CD4-positive, alpha-beta memory T cell (primary cell): ENCODE results near the gene AK9. TPM values are rescaled to one million over a fixed set of nuclear protein-coding genes. Genes with fewer than 3 reads are reported as not detected.
"Not testable (repeated sequence)": the region's sequence is repeated elsewhere in the genome, so short reads cannot be mapped to it uniquely, and the experiment has no call there.

ENCODE experiments used
- CTCF ChIA-PET: fragments of 350-600 bp; sonication (Branson Sonifier 250); formaldehyde crosslinking; loops from one replicate; lab custom pipeline; 2021; ENCODE audit warnings: inconsistent platforms; ENCODE audit not compliant: partially characterized antibody; lab: Charles Lee
- POLR2A ChIA-PET: fragments of 350-600 bp; sonication (Branson Sonifier 250); formaldehyde crosslinking; loops from one replicate; lab custom pipeline; 2021; ENCODE audit not compliant: partially characterized antibody; lab: Charles Lee
- DNase-seq, 5 donors: peaks; one replicate each; pipeline versions ENCODE4 v3.0.0 to v3.0.0-alpha.2; 2020 to 2022; ENCODE audit warnings: mixed read lengths in 1 of 5
- H3K27ac ChIP-seq: one replicate; pipeline ENCODE4 v1.7.0; 2013; ENCODE audit warnings: low read depth, low read length
- H3K27me3 ChIP-seq: 2 replicates; pipeline ENCODE4 v1.7.0; 2013; ENCODE audit warnings: mild to moderate bottlenecking, low read length, moderate library complexity; ENCODE audit not compliant: insufficient read depth
- H3K36me3 ChIP-seq: 2 replicates; pipeline ENCODE4 v1.7.0; 2013; ENCODE audit warnings: mild to moderate bottlenecking, low read length, moderate library complexity; ENCODE audit not compliant: insufficient read depth
- H3K4me1 ChIP-seq: 2 replicates; pipeline ENCODE4 v1.7.0; 2013; ENCODE audit warnings: mild to moderate bottlenecking, low read length, moderate library complexity; ENCODE audit not compliant: insufficient read depth
- H3K4me3 ChIP-seq, 2 donors: one replicate each; pipeline ENCODE4 v1.7.0; 2013; ENCODE audit warnings: low read length in 2 of 2, mild to moderate bottlenecking in 1 of 2
- H3K9me3 ChIP-seq, 2 donors: one replicate each; pipeline ENCODE4 v1.7.0; 2013; ENCODE audit warnings: low read length in 2 of 2, control low read depth in 1 of 2; ENCODE audit not compliant: control insufficient read depth in 1 of 2
- H3K27ac Mint-ChIP-seq, 7 donors: one replicate each; pipeline ENCODE4 v1.8.0; 2020 to 2021; ENCODE audit warnings: mixed read lengths in 7 of 7, mild to moderate bottlenecking in 6 of 7, inconsistent platforms in 3 of 7, moderate library complexity in 3 of 7
- H3K27me3 Mint-ChIP-seq, 2 donors: one replicate each; pipeline ENCODE4 v1.8.0; 2020 to 2021; ENCODE audit warnings: mixed read lengths in 2 of 2
- H3K36me3 Mint-ChIP-seq, 2 donors: one replicate each; pipeline ENCODE4 v1.8.0; 2020 to 2021; ENCODE audit warnings: mixed read lengths in 2 of 2, inconsistent platforms in 1 of 2, mild to moderate bottlenecking in 1 of 2
- H3K4me1 Mint-ChIP-seq, 4 donors: one replicate each; pipeline ENCODE4 v1.8.0; 2020 to 2021; ENCODE audit warnings: mixed read lengths in 4 of 4, mild to moderate bottlenecking in 1 of 4
- H3K4me3 Mint-ChIP-seq, 8 donors: one replicate each; pipeline ENCODE4 v1.8.0; 2020 to 2021; ENCODE audit warnings: mixed read lengths in 8 of 8, mild to moderate bottlenecking in 7 of 8, moderate library complexity in 6 of 8, inconsistent platforms in 3 of 8
- H3K9me3 Mint-ChIP-seq, 8 donors: one replicate each; pipeline ENCODE4 v1.8.0; 2020 to 2021; ENCODE audit warnings: mixed read lengths in 8 of 8, mild to moderate bottlenecking in 5 of 8, inconsistent platforms in 3 of 8, moderate library complexity in 1 of 8
- intact Hi-C: fragments of 100-400 bp; cut with micrococcal nuclease; formaldehyde crosslinking; loops from one replicate; pipeline ENCODE4 v1.15.1; 2023
- polyA plus RNA-seq, 2 donors: library from polyadenylated mRNA; unstranded; fragments of 300-500 nt; fragmentation: Illumina TruSeq; gene quantifications; one replicate each; pipeline ENCODE4 v1.2.3, GENCODE V29; 2021
- total RNA-seq, 2 experiments: library from RNA; stranded (reverse); gene quantifications; one replicate each; pipeline ENCODE4 v1.2.3, GENCODE V29; 2021

The AK9 gene
- total and polyA plus RNA-seq, 4 experiments from 2014 or later: 5.1 to 18.4 (median 12.5) TPM

DNA sequence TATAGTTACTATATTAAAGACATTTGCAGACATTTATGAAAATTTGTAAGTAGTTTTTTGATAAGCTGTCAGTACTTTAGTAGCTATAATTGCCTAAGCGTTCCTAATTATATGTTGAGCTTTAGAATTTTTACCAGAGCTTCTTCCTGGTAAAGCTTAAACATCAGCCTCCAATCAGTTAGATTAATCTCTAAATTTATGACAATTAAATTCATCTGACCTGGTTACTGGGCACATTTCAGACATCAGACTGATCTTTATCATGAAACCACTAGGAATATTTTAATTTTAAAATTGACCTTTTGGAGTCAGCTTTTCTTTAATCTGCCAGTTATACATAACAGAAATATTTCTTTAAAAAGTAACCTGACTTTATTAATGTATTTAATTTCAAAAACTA, 23.6 kb upstream of the AK9 start:
- H3K4me3 Mint-ChIP-seq: no peak overlapping the region
- peaks cover 7 to 10% (median 9%) of the 10 kb centered on the region in 4 donors for H3K4me1 Mint-ChIP-seq
- peaks cover 0 to 5% (median 0%) of the 10 kb centered on the region in 8 donors for H3K9me3 Mint-ChIP-seq

DNA sequence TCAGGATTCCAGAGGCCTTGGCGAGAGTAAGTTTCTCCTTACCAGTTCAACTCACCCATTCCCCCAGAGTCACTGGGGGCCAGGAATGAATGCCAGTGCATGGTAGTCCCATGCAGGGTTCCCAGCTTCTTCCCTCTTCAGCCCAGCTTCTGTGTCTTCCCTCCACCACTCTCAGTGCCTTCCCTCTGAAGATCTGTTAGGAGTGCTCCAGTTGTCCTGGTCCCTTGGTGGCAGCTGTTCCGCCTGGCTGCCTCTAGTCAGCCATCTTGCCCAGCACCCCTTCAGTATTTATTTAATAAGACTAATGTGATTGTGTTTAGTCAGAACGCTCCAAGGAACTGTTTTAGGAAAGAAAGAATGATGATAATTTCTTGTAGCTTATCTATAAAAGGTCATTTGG, 23.2 kb upstream of the AK9 start:
- no peaks in the 10 kb centered on the region for H3K27me3 Mint-ChIP-seq

More for the DNA sequence above, 23.6 kb upstream of the AK9 start:
- no peak overlapping the region for H3K27ac ChIP-seq
- no peak for DNase-seq
- no peak overlapping the region for H3K27ac Mint-ChIP-seq
- H3K9me3 ChIP-seq: no peaks in the 10 kb centered on the region
- ChIA-PET CTCF (interaction anchor here (0.8 to 2.0 kb wide), 4 partner anchors 10 to 325 kb away, joined by 3 to 7 read pairs (median 4); no protein-coding TSS in a partner anchor), POLR2A (no interaction called here)
- H3K36me3 ChIP-seq: no peaks in the 10 kb centered on the region
- H3K4me3 ChIP-seq: no peak overlapping the region
- H3K36me3 Mint-ChIP-seq: peaks cover 24 to 27% of the 10 kb centered on the region in 2 donors
- H3K27me3 Mint-ChIP-seq: no peaks in the 10 kb centered on the region
- H3K4me1 ChIP-seq: no peaks in the 10 kb centered on the region
- intact Hi-C loops: no loop called here
- H3K27me3 ChIP-seq: no peaks in the 10 kb centered on the region

DNA sequence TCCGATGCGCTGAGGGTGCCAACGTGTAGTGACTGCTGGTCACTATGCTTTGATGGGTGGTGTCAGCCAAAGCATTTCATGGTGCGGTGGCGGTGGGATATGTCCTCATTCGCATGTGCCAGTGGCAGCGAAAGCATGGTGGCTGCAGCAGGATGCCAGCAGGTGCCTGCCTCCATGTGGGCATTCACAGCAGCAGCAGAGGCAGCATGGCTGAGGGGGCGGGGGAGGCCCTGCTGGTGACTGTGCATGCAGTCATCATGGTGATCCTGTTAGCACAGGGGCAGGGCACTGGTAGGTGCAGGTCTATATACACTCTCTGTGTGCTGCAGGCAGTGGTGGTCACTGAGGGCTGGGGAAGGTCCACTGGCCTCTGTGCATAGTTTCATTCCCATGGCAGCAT, 22.1 kb upstream of the AK9 start:
- Mint-ChIP-seq H3K36me3 (peaks cover 23 to 28% of the 10 kb centered on the region in 2 donors), H3K4me1 (peaks cover 7 to 14% (median 9%) of the 10 kb centered on the region in 4 donors), H3K4me3 (no peak overlapping the region), H3K27ac (no peak overlapping the region), H3K9me3 (peaks cover 0 to 5% (median 3%) of the 10 kb centered on the region in 8 donors), H3K27me3 (no peaks in the 10 kb centered on the region)
- ChIA-PET POLR2A (no interaction called here), CTCF (interaction anchor here (0.6 kb wide), 1 partner anchor 8 kb away, joined by 3 read pairs; no protein-coding TSS in a partner anchor)
- no peak for DNase-seq
- H3K9me3 ChIP-seq: no peaks in the 10 kb centered on the region
- H3K36me3 ChIP-seq: no peaks in the 10 kb centered on the region
- H3K4me1 ChIP-seq: no peaks in the 10 kb centered on the region
- intact Hi-C loops: no loop called here
- no peak overlapping the region for H3K4me3 ChIP-seq
- H3K27ac ChIP-seq: no peak overlapping the region
- H3K27me3 ChIP-seq: no peaks in the 10 kb centered on the region

More for the DNA sequence above, 23.2 kb upstream of the AK9 start:
- peaks cover 24 to 27% of the 10 kb centered on the region in 2 donors for H3K36me3 Mint-ChIP-seq
- no peak overlapping the region for H3K27ac Mint-ChIP-seq
- peaks cover 7 to 10% (median 9%) of the 10 kb centered on the region in 4 donors for H3K4me1 Mint-ChIP-seq
- Histone ChIP-seq H3K36me3 (no peaks in the 10 kb centered on the region), H3K9me3 (no peaks in the 10 kb centered on the region), H3K27me3 (no peaks in the 10 kb centered on the region), H3K4me1 (no peaks in the 10 kb centered on the region), H3K4me3 (no peak overlapping the region), H3K27ac (no peak overlapping the region)
- CTCF ChIA-PET: interaction anchor here (0.8 to 2.0 kb wide), 4 partner anchors 9 to 326 kb away, joined by 3 to 7 read pairs (median 4); no protein-coding TSS in a partner anchor
- POLR2A ChIA-PET: no interaction called here
- H3K4me3 Mint-ChIP-seq: no peak overlapping the region
- DNase-seq: no peak
- H3K9me3 Mint-ChIP-seq: peaks cover 0 to 5% (median 0%) of the 10 kb centered on the region in 8 donors
- intact Hi-C loops: no loop called here

DNA sequence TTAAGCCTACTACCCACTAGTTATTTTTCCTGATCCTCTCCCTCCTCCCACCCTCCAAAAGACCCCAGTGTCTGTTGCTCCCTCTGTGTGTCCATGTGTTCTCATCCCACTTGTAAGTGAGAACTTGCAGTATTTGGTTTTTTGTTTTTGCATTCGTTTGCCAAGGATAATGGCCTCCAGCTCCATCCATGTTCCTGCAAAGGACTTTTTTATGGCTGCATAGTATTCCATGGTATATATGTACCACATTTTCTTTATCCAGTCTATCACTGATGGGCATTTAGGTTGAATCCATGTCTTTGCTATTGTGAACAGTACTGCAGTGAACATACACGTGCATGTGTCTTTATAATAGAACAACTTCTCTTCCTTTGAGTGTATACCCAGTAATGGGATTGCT, 17.1 kb upstream of the AK9 start:
- H3K9me3 ChIP-seq, DNase-seq, CTCF ChIA-PET, H3K27ac Mint-ChIP-seq, H3K4me1 ChIP-seq, H3K27ac ChIP-seq, POLR2A ChIA-PET, H3K4me3 ChIP-seq, H3K27me3 Mint-ChIP-seq, H3K4me3 Mint-ChIP-seq, H3K36me3 ChIP-seq, H3K9me3 Mint-ChIP-seq, H3K27me3 ChIP-seq: not testable (repeated sequence)
- intact Hi-C loops: loop anchor here (5.0 kb wide), 1 partner anchor 469 kb away; the partner anchor contains the start of gene WASF1
- H3K4me1 Mint-ChIP-seq: peaks cover 17 to 22% (median 18%) of the 10 kb centered on the region in 4 donors
- H3K36me3 Mint-ChIP-seq: peaks cover 3 to 17% of the 10 kb centered on the region in 2 donors

DNA sequence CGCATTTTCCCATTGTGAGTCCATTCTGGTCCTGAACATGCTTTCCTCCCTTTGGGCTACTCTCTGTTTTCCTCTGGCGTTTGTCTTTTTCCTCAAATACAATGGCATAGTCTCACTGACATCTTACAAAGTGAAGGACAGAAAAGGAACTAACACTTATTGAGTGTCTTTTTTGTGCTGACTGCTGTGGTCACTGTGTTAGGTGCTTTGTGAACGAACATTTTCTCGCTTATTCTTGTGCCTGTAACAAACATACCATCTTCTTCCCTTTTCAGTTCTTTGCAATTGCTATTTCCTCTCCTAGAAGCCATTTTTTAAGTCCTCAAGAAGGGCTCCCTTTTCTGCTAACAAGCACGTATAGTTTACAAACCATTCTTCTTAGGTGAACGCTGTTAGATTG, 15.5 kb upstream of the AK9 start:
- H3K9me3 ChIP-seq: no peaks in the 10 kb centered on the region
- no peak overlapping the region for H3K4me3 Mint-ChIP-seq
- H3K36me3 Mint-ChIP-seq: peaks cover 3 to 17% of the 10 kb centered on the region in 2 donors
- H3K4me1 ChIP-seq: no peaks in the 10 kb centered on the region
- peaks cover 0 to 5% (median 2%) of the 10 kb centered on the region in 8 donors for H3K9me3 Mint-ChIP-seq
- no peaks in the 10 kb centered on the region for H3K36me3 ChIP-seq
- H3K27me3 ChIP-seq: no peaks in the 10 kb centered on the region
- DNase-seq: no peak
- no peak overlapping the region for H3K27ac ChIP-seq
- no peak overlapping the region for H3K4me3 ChIP-seq
- peaks cover 15 to 19% (median 16%) of the 10 kb centered on the region in 4 donors for H3K4me1 Mint-ChIP-seq
- no peaks in the 10 kb centered on the region for H3K27me3 Mint-ChIP-seq
- intact Hi-C loops: loop anchor here (5.0 kb wide), 1 partner anchor 471 kb away; the partner anchor contains the start of gene WASF1
- POLR2A ChIA-PET: no interaction called here
- peak overlapping the region in 2 of 7 donors; percentile 48 to 85 for H3K27ac Mint-ChIP-seq
- CTCF ChIA-PET: interaction anchor here (0.6 to 1.2 kb wide), 4 partner anchors 13 to 333 kb away, joined by 3 to 7 read pairs (median 4); no protein-coding TSS in a partner anchor

DNA sequence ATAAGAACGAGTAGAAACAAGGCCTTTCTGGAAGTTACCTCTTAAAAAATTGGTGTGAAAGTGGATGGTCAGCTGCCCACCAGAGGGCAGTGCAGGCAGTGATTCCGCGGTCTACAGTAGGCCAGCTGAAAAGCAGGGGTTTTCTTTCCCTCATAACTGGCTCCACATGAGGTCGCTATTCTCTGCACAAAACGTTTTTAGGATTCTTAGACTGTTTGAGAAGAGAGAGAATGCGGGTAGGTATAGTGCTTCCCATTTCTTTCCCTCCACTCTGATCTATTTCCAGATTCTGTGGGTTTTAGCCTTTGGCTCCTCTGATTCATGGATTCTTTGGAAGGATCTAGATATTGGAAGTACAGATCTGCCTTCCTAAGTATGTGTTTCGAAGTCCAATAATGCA, 14.3 kb upstream of the AK9 start:
- H3K27ac ChIP-seq: no peak overlapping the region
- Mint-ChIP-seq H3K4me1 (peaks cover 10 to 16% (median 15%) of the 10 kb centered on the region in 4 donors), H3K27ac (peak overlapping the region in 2 of 7 donors; percentile 14), H3K36me3 (peaks cover 4 to 17% of the 10 kb centered on the region in 2 donors), H3K9me3 (peaks cover 0 to 5% (median 2%) of the 10 kb centered on the region in 8 donors), H3K4me3 (no peak overlapping the region), H3K27me3 (no peaks in the 10 kb centered on the region)
- peak; percentile 58 to 69 (median 65) for DNase-seq
- H3K27me3 ChIP-seq: no peaks in the 10 kb centered on the region
- no peaks in the 10 kb centered on the region for H3K36me3 ChIP-seq
- no peak overlapping the region for H3K4me3 ChIP-seq
- H3K9me3 ChIP-seq: no peaks in the 10 kb centered on the region
- no peaks in the 10 kb centered on the region for H3K4me1 ChIP-seq
- intact Hi-C loops: loop anchor here (1.0 to 5.0 kb wide), 4 partner anchors 334 to 686 kb away; partner anchors contain the start of gene WASF1
- POLR2A ChIA-PET: interaction anchor here (1.1 to 1.4 kb wide), 2 partner anchors 14 to 334 kb away, joined by 5 to 10 read pairs; partner anchors contain the start of genes AK9 and FIG4
- CTCF ChIA-PET: interaction anchor here (0.8 to 6.9 kb wide), 14 partner anchors 8 to 686 kb away, joined by 3 to 115 read pairs (median 5); partner anchors contain the start of genes AK9 and FIG4

DNA sequence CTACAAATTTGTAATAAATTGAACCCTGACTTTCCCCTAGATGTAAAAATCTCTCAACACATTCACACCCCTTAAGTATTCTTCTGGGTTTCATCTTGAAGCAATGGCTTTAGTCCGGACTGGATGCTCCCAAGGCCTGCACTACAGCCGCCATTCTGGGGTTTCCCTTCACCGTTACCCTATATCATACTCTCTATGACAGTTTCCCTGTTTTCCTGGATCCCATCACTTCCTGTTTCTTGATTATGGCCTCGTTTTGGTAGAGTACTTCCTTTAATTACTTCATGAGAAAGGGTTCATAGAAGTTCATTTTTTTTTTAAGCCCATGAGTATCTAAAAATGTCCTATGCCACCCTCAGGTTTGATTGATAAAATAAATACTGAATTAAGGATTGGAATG, 11.8 kb upstream of the AK9 start:
- ChIA-PET CTCF (interaction anchor here (0.9 to 6.9 kb wide), 5 partner anchors 10 to 688 kb away, joined by 3 to 115 read pairs (median 5); partner anchors contain the start of genes AK9 and FIG4), POLR2A (interaction anchor here (1.6 kb wide), 1 partner anchor 12 kb away, joined by 3 read pairs; the partner anchor contains the start of genes AK9 and FIG4)
- intact Hi-C loops: no loop called here
- Mint-ChIP-seq H3K4me3 (no peak overlapping the region), H3K27me3 (no peaks in the 10 kb centered on the region), H3K27ac (no peak overlapping the region), H3K9me3 (no peaks in the 10 kb centered on the region), H3K36me3 (peaks cover 0 to 2% of the 10 kb centered on the region in 2 donors), H3K4me1 (peaks cover 10 to 12% (median 11%) of the 10 kb centered on the region in 4 donors)
- Histone ChIP-seq H3K4me3 (no peak overlapping the region), H3K27ac (no peak overlapping the region), H3K4me1 (no peaks in the 10 kb centered on the region), H3K9me3 (no peaks in the 10 kb centered on the region), H3K36me3 (no peaks in the 10 kb centered on the region), H3K27me3 (no peaks in the 10 kb centered on the region)
- no peak for DNase-seq
